Inflammatory macrophage treated with lipopolysaccharide for 4 hours (primary cell): ENCODE results near the gene CDCP1.
A peak's percentile ranks its signal among the peaks of the same experiment; 100 is the strongest.

Experiments
- DNase-seq: peaks from one replicate; pipeline ENCODE4 v3.0.0-alpha.2; 2020

The CDCP1 gene

DNA sequence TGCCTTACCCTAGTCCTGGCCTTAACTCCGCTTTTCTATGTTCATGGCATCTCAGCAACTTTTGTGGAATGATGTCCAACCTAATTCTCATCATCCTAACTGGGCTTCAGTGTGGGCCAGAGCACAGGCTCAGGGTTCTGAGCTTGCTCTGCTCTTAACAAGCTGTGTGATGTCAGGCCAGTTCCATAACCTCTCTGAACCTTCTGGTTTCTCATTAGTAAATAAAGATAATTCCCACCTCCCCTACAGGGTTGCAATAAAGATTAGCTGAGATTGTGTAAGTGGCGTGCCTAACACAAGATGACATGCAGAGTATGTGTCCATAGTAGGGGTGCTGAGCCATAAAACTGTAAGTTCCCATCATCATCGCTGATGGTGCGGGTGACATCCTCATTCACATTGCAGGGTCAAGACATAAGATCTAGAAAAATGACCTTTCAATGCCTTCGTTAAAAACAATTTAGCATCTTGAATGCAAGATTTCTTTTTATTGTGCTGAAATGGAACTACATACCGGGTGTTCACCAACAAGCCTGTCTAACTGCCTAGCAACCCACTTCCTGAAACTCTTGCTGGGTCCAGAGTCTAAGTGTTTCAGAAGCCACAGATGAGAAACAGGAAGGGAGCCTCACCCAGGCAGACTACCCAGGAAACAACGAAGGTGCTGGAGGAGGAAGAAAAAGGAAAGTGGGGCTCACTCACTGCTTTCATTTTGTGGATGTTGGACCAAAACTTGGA, 36.2 kb downstream of the CDCP1 start:
- DNase-seq = peak; percentile 78

DNA sequence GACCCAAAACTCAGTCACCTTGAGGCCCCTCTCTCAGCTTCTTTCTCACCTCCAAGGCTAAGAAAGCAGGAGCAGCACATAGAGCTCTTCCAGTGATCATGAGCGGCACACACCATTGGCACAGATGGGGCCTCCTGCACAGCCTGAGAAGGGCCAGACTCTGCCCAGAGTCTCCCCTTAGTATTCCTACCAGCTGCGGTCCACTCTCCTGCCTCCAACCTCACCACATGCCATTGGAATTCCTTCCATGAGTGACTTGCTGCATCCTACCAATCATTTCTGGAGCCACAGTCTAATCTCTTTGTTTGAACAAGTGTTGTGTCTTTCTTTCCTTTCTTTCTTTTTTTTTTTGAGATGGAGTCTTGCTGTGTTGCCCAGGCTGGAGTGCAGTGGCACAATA, 39.3 kb downstream of the CDCP1 start:
- no peak for DNase-seq

DNA sequence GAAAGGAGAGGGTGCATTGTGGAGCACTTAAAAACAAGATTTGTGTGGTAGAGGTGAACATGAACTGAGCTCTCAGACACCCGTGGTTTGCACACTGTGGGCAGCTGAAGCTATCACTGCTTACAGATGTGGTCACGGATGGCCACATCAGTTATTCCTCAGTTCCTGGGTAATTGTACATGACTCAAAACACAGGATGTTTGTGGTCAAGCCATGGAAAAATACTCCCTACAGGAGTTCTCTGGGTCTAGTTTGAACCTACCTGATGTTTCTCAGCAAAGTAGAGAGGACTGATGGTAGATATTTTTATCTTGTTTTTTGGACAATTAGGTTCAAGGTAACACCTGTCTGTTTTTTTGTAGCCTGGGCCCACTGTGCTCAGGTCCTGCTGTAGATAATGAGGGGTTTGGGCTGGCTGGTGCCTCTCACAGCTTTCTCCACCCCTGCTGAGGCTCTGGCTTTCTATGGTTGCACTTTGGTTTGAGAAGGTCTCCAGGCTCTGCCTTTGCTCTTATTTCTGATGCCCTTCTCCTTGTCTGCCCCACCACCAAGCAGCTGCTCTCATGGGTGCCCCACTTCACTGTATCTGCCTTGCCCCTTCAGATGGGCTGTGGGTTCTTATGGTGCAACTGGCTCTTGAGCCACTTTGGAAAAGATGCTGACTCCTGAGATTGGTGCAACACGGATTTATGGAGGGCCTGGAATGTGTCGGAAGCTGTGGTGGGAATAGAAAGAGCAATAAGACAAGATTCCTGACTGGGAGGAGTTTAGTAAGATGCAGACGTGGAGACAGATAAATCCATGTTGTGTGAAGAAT, 40.1 kb downstream of the CDCP1 start:
- DNase-seq = peak; percentile 40

DNA sequence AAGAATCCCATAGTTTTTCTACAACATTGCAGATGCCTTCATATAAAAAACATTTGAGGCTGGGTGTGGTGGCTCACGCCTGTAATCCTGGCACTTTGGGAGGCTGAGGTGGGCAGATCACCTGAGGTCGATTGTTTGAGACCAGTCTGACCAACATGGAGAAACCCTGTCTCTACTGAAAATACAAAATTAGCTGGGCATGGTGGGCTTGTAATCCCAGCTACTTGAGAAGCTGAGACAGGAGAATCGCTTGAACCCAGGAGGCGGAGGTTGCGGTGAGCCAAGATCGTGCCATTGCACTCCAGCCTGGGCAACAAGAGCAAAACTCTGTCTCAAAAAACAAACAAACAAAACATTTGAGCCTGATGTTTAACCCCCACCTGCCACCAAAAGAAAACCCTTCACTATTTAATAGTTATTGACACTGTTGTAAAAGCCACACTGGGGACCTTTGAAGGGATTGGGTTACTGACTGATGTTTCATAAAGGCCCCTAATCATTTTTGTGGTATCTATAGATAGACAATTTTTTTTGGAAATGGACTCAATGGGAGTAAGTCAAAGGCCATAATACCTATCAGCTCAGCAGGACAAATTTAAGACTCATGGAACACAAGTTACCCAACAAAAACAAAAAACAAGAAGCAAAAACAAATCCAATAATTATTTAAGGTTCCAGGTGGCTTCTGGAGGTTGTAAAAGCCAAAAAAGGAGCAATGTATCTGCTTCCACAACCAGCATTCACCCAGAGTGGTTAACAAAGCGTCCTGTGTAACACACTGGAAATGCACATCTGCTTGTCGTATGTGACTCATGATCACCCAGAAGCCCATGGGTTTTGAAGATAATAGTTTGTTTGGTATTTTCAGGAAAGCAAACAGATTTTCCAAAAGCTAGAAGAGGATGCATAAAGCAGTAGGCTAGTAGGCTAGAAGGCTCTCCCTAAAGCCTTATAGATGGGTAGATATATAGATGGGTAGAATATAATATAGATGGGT, 41.2 kb downstream of the CDCP1 start:
- DNase-seq = no peak

DNA sequence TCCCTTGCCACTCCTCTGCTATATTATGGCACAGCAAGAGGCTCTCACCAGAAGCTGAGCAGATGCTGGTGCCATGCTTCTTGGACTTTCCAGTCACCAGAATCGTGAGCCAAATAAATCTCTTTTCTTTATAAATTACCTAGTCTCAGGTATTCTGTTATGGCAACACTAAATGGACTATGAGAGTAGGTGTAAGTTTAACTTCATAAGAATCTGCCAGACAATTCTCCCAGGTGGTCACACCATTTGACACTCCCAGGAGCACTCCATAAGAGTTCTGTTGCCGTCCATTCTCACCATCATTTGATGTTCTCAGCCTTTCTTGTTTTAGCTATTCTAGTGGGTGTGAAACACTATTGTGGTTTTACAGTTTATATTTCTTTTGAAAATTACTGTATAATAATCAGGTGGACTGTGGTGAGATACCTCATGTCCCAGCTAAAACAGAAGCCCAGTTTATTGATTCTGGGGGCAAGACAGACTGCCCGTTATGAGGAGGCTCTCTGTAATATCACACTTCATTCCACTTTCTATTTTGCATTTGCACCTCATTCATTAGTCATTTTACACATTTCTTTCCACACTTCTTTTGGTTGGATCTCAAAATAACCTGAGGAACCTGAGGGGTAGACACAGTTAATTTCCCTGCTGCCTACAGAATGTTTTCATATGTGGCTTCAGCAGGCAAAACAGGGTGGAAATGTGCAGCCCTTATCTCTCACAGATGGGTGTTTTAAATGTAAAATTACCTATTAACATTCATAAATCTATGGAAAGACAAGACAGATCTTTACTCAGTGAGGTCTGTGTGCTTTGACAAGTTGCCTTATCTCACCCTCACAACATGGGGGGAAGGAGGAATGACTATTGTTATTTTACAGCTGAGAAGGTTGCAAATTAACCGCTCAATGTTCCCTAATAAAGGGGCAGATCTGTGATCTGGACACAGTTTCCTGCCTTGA, 42.1 kb downstream of the CDCP1 start:
- no peak for DNase-seq

DNA sequence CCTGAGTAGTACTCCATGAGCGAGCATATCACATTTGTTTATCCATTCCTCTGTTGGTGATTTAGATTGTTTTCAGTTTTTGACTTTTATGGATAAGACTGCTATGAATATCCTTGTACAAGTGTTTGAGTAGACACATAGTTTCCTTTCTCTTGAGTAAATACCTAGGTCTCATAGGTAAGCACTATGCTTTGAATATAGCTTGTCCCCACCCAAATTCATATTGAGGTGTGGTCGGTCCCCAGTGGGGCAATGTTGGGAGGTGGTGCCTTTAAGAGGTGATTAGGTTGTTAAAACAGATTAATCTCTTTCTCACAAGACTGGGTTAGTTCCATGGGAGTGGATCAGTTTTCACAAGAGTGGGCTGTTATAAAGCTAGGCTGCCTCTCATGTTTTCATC, 42.8 kb downstream of the CDCP1 start:
- DNase-seq = no peak

DNA sequence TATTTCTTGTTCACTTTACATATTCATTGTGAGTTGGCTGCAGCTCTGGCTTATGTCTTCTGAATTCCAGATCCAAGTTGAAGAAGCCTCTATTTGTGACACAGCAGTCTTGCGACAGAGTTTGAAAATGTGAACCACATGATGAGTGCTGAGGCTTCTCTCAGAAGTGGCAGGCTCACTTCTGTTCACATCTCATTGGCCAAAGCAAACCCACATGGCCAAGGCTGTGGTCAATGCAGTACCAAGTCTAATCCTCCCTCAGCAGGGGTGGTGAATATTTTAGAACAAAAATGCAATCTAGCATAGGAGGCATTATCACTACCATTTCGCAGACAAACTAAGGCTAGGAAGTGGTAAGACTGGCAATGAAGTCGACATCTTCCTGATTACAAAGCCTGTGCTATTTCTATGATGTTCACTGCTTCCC, 45.2 kb downstream of the CDCP1 start:
- peak; percentile 83 for DNase-seq

DNA sequence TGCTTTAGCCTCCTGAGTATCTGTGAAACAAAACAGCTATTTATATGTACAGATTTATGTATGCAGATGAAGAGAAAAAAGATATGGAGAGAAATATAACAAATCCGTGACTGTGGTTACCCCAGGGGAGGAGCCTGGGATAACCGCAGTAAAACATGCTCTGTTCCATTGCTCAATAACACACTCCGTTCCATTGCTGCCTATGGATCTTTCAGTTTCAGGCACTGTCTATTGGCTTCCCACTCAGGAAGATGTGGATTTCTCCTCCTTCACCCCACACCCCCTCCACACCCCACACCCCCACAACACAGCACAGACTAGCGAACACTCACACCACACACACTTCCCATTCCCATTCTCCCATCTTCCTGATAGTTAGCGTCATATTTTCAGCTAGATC, 47.9 kb downstream of the CDCP1 start:
- peak; percentile 63 for DNase-seq

DNA sequence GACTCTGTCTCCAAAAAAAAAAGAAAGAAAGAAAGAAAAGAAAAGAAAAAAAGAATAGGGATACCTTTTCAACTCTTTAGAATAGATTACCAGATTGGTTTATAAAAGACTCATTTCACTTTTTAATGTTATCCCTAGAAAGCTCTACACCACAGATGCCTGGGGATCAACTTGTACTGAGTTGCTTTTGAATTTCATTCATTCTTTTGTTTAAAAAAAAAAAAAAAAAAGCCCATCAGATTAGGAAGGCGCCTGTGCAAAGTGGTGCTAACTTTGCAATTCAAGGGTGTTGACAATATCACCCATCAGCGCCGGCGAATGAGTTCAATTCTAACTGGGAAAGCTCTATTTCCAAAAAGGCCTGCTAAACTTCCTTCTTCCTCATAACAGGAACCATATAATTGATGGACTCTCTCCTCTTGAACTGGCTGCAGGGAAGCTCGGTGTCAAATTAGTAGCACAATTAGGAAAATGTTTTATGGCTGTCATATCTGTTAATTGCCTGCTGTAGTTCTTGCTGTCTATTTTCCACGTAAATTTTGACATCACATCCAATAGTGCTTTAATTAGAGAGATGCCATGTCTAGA, 48.8 kb downstream of the CDCP1 start:
- DNase-seq = no peak

DNA sequence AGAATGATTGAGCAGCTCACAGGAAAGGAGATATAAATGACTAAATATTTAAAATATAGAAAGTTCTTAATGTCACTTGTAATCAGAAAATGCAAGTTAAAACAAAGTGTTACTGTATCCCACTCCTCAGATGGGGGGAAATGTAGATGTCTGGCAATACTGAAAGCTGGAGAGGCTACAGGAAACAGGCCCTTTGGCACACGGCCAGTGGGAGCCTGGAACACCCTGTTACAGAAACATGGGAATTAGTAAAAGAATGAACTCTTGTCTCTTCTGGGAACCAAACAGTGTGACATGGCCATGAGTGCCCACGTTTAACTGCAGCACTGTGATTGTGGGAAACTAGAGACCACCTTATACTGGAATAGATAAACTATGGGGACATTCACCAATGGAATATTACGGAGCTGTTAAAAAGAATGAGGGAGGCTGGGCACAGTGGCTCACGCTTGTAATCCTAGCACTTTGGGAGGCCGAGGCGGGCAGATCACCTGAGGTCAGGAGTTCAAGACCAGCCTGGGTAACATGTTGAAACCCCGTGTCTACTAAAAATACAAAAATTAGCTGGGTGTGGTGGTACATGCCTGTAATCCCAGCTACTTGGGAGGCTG, 50.2 kb downstream of the CDCP1 start:
- DNase-seq = no peak

DNA sequence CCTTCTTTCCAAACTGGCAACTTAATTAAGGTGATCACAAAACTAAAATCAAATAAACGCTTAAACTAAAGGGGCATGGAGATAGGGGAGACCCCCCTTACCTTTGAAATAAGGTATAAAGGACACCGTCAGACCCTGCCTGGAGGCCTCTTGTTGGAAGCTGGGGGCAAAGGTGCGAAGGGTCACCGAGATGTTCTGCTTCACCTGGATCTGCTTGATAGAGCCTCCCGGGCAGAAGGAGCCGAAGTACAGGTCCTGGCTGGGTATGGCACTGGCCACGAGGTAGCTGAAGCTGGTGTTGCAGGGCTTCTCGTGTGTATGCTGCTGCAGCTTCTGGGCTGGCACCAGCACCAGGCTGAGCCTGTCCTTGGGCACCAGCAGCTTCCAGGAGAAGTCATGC, 53.0 kb downstream of the CDCP1 start:
- DNase-seq = no peak

DNA sequence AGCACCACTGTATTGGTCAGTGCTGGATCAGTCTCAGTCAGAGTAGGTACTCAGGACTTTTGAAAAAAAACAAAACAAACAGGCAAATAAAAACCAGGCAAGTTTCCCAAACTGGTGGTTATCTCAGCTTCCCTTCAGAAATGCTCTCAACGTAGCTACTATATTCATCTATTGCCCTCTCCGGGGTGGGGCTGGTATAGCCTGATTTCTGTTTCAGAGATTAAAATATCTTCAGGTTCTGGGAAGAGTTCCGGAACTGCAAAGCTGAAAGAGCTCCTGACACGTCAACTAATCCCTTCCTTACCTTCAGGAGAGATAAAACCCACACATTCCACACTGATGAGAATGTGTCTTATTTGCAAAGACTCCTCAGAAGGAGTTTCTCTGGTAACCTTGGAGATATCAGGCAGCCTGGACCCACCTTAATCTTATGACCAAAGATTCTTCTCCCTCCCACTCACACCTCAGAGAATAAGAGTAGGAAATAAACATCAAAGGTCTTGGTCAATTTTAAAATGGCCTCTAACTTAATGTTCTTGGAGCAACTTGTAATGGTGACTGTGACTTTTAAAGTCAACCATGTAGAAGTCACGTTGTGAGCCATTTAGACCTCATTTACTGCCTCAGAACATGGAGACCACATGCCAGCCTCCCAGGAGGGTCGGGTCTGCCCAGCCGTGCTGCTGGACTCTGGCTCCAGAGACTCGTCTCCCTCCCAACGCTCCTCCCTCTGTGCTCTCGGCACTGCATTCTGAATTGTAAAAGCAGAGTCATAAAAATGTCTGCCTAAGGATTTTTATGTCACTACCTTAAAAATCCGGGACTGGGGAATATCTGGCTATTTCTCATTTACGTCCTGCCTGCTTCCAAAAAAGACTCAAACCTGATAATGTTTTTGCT, 53.8 kb downstream of the CDCP1 start:
- no peak for DNase-seq

DNA sequence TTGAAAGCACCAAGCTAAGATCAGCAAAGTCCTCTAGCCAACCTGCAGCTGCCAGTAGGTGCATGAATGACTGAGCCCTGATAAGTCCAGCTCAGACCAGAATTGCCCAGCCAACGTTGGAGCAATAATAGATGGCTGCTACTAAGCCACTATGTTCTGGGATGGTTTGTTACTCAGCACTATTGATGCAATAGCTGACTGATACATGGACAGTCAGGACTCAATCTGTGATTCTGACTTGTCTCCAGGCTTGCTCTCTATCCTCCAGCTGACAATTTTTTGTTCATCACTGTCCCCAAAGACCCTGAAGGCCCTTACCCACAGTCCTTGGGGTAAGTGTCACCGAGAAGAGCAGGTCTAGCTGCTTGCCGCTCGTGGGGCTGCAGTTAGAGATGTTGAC, 55.3 kb downstream of the CDCP1 start:
- DNase-seq = no peak

DNA sequence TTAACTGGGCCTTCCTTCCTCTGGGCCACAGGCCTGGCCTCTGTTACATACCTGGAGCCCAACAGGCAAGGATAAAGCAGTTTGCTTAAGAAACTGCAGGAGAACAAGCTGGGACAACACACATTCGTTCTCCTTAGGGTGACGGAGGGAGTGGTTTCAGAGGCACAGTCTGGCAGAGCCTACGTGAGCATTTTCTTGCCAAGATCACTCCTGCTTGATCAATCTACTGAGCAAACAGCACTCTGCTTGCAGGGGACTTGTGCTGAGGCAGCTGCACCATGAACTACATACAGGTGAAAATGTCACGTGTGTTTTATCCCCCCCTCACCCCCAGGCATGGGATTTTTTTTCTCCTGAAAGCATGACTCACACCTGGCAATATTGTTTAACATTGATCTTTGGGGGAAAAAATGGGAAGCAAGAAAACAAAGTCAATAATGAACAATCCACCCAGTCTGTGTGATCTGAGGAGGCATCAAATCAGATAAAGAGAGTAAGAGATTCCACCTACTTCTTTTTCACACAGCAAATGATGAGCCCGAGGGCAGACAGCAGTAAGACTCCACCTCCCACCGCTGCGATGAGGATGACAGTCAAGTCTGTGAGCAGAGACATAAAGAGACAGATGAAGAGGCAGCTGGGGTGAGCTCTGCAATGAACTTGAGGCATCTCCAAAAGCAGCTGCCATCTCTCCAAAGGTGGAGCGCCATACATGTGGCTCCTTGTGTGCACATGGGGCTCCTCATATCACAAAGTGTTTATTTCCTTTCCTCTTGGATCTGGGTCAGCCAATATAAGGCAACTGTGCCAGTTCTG, 57.4 kb downstream of the CDCP1 start:
- no peak for DNase-seq

DNA sequence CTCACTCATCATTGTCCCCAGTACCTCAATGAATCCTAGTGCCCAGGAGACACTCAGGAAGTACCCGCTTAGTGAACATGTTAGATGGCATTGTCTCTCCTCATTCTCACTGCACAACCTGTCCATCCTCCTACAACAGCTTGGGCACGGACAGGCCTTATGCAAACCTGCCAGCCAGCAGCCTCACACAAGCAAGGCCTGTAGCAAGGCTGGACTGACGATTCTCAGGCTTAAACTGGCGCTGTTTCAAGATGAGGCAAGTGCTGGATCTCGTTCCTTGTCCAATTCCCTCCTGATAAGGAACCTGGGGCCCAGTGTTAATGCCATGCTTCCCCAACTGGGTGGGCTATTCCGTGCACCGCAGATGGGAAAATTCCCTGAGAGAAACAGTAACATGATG, 59.0 kb downstream of the CDCP1 start:
- no peak for DNase-seq

DNA sequence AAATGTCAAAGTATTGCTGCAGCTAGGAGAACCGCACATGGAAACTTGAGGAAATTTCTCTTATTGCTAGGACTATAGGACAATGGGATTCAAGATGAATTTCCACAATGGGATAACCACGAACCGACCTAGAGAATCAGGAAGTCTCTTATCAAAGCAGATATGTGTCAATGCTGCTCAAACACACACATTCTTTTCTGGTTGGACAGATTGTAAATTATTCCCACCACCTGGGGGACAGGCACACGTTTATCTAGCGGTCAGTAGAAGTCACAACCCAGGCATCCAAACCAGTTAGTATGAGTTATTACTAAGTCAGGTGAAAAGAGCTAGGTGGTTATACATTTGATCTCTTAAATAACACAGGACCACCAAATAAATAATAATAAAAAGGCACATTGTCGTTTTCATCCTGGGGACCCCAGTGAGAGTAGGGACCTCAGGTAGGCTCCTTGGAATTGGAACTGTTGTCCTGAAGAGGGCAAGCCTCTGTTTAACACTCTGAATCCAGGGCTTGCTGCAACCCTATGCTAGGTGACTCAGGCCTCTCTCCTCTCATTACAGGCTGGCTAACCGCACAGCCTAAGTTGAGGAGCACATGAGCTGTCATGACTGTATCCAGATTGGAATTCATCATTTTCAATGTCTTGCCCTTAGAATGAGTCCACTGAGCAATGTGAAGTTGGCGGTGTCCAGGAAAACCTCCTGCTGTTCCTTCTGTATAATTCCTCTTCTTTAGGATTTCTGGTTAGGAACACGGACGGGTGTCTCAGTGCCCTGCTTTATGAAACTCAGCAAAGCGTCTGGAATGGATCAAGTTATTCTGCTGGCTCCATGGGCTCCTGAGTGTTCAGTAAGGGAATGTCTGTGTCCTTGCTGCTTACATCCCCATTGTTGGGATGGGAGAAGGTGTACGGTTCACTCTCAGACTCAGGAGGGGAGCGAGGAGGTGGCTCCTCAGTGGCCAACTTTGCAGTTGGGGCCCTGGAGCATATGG, 61.1 kb downstream of the CDCP1 start:
- no peak for DNase-seq

DNA sequence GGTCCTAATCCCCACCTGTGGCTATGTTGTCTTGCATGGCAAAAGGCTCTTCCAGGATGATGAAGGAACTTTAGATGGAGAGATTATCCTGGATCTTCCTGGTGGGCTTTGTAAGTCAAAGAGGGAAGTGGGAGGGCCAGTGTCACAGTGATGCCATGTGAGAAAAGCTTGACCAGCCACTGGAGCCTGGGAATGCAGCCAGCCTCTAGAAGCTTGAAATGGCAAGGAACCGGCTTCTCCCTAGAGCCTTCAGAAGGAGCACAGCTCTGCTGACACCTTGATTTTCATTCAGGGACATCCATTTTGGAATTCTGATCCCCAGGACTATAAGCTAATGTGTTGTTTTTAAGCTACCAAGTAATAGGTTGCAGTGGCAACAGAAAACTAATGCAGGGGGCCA, 61.8 kb downstream of the CDCP1 start:
- DNase-seq = no peak

DNA sequence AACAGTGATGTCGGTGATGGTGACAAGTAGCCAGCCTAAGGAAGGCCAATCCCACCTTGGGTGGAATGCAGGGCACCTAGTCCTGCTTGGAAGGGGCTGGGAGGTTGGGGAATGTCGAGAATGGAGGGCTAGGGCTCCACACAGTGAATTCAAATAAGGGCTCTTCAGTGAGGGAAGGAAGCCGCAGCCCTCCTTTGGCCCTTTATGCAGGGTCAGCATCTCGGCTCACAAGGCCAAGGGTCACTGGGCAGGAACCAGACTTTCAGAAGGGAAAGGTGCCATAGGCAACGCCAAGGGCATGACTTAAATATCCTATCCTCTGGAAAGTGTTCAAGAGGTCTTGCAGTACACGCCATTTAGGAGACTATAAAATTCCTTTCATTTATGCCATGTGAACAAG, 63.2 kb downstream of the CDCP1 start:
- DNase-seq = no peak
